HepG2 (cell line): ENCODE measurements around the gene PHF19. TPM values are rescaled to one million over a fixed set of nuclear protein-coding genes. Genes with fewer than 3 reads are reported as not detected.

Experiments
- CAMTA2 ChIP-seq: sonication (generic); formaldehyde crosslinking; IDR thresholded peaks from 2 replicates; pipeline ENCODE4 v1.4.0; 2020; ENCODE audit warnings: mild to moderate bottlenecking, missing genetic modification reagents, borderline replicate concordance
- CERS6 ChIP-seq: sonication (generic); formaldehyde crosslinking; IDR thresholded peaks from 2 replicates; pipeline ENCODE4 v1.5.0; 2020; ENCODE audit warnings: missing genetic modification reagents
- DMAP1 ChIP-seq: IDR thresholded peaks from 2 replicates; pipeline ENCODE4 v1.6.1; 2016
- FOSL2 ChIP-seq: sonication (generic); formaldehyde crosslinking; IDR thresholded peaks from 2 replicates; pipeline ENCODE4 v1.4.0; 2020; ENCODE audit warnings: missing genetic modification reagents
- NFYC ChIP-seq: IDR thresholded peaks from 2 replicates; pipeline ENCODE4 v1.6.1; 2016; ENCODE audit warnings: missing genetic modification reagents, missing compliant biosample characterization
- NKX3-1 ChIP-seq: sonication (generic); formaldehyde crosslinking; IDR thresholded peaks from 2 replicates; pipeline ENCODE4 v1.5.0; 2020; ENCODE audit warnings: missing genetic modification reagents
- PTBP1 ChIP-seq: fragments of 200-400 bp; formaldehyde crosslinking; IDR thresholded peaks from 2 replicates; pipeline ENCODE4 v1.6.1; 2018; ENCODE audit warnings: low read length, low read depth; ENCODE audit not compliant: poor library complexity, severe bottlenecking
- RXRB ChIP-seq: IDR thresholded peaks from 2 replicates; pipeline ENCODE4 v1.6.1; 2016; ENCODE audit warnings: borderline replicate concordance, missing genetic modification reagents, missing compliant biosample characterization
- SOX13 ChIP-seq, 3 experiments: fragments of 450-650 bp in 1 of 3; sonication (generic) in 1 of 3; formaldehyde crosslinking in 1 of 3; IDR thresholded peaks in 2 of 3; conservative IDR thresholded peaks in 1 of 3; 2 replicates each; pipeline versions ENCODE4 v1.5.0 to v1.6.1; 2016 to 2020; ENCODE audit warnings: antibody characterized with exemption in 1 of 3, mild to moderate bottlenecking in 1 of 3, missing compliant biosample characterization in 1 of 3, missing genetic modification reagents in 1 of 3, moderate library complexity in 1 of 3
- TSC22D2 ChIP-seq: sonication (generic); formaldehyde crosslinking; IDR thresholded peaks from 2 replicates; pipeline ENCODE4 v1.5.1; 2020; ENCODE audit warnings: missing genetic modification reagents, mild to moderate bottlenecking, borderline replicate concordance
- YY1 ChIP-seq: IDR thresholded peaks from 2 replicates; pipeline ENCODE4 v1.6.1; 2011; ENCODE audit warnings: low read length, low read depth, moderate library complexity, mild to moderate bottlenecking; ENCODE audit not compliant: insufficient read depth, insufficient replicate concordance
- ZBTB34 ChIP-seq: sonication (generic); formaldehyde crosslinking; IDR thresholded peaks from 2 replicates; pipeline ENCODE4 v1.8.0; 2022; ENCODE audit warnings: mild to moderate bottlenecking, missing genetic modification reagents
- ZBTB4 ChIP-seq: sonication (generic); formaldehyde crosslinking; IDR thresholded peaks from 2 replicates; pipeline ENCODE4 v1.4.0; 2020; ENCODE audit warnings: missing genetic modification reagents, mild to moderate bottlenecking, borderline replicate concordance
- ZNF430 ChIP-seq: sonication (generic); formaldehyde crosslinking; IDR thresholded peaks from 2 replicates; pipeline ENCODE4 v1.9.0; 2021; ENCODE audit warnings: mild to moderate bottlenecking, missing genetic modification reagents
- ZNF546 ChIP-seq: sonication (generic); formaldehyde crosslinking; conservative IDR thresholded peaks from 2 replicates; pipeline ENCODE4 v1.8.1; 2023; ENCODE audit warnings: mild to moderate bottlenecking, missing genetic modification reagents
- ZNF773 ChIP-seq: sonication (generic); formaldehyde crosslinking; IDR thresholded peaks from 2 replicates; pipeline ENCODE4 v1.4.0; 2020; ENCODE audit warnings: missing genetic modification reagents, borderline replicate concordance
- ZSCAN20 ChIP-seq: sonication (generic); formaldehyde crosslinking; IDR thresholded peaks from 2 replicates; pipeline ENCODE4 v1.4.0; 2020; ENCODE audit warnings: missing genetic modification reagents, mild to moderate bottlenecking, borderline replicate concordance
- ZSCAN25 ChIP-seq: sonication (generic); formaldehyde crosslinking; IDR thresholded peaks from 2 replicates; pipeline ENCODE4 v1.8.0; 2022; ENCODE audit warnings: mild to moderate bottlenecking, missing genetic modification reagents
- polyA plus RNA-seq, 8 experiments: library from polyadenylated mRNA; depleted of rRNA in 3 of 8; stranded (reverse) in 7 of 8; unstranded in 1 of 8; fragments of >200 nt; fragmentation: Illumina TruSeq in 4 of 8; extraction: Trizol in 4 of 8; gene quantifications; 2 replicates each; pipeline versions ENCODE4 v1.2.1 to v1.2.3, GENCODE V29; 2011 to 2016; ENCODE audit warnings: low read depth in 4 of 8, missing spikeins in 1 of 8, mixed read lengths in 1 of 8; ENCODE audit not compliant: insufficient read depth in 1 of 8
- total RNA-seq, 5 experiments: library from RNA; depleted of rRNA; stranded (reverse); fragments of >200 nt; fragmentation: Illumina TruSeq; extraction: Trizol; gene quantifications; 2 replicates each; pipeline ENCODE4 v1.2.3, GENCODE V29; 2016; ENCODE audit warnings: low read depth in 1 of 5
- TF ChIP-seq, protein P1 (sequence below): sonication (generic); formaldehyde crosslinking; IDR thresholded peaks from 2 replicates; pipeline ENCODE4 v1.8.0; 2022; ENCODE audit warnings: missing genetic modification reagents, mild to moderate bottlenecking, inconsistent platforms, borderline replicate concordance

The PHF19 gene
- total and polyA plus RNA-seq, 2 of the 13 experiments (the other 11 are each of a cell fraction or from before 2014, with no cell fraction given) = 29.7 to 41.3 TPM

DNA sequence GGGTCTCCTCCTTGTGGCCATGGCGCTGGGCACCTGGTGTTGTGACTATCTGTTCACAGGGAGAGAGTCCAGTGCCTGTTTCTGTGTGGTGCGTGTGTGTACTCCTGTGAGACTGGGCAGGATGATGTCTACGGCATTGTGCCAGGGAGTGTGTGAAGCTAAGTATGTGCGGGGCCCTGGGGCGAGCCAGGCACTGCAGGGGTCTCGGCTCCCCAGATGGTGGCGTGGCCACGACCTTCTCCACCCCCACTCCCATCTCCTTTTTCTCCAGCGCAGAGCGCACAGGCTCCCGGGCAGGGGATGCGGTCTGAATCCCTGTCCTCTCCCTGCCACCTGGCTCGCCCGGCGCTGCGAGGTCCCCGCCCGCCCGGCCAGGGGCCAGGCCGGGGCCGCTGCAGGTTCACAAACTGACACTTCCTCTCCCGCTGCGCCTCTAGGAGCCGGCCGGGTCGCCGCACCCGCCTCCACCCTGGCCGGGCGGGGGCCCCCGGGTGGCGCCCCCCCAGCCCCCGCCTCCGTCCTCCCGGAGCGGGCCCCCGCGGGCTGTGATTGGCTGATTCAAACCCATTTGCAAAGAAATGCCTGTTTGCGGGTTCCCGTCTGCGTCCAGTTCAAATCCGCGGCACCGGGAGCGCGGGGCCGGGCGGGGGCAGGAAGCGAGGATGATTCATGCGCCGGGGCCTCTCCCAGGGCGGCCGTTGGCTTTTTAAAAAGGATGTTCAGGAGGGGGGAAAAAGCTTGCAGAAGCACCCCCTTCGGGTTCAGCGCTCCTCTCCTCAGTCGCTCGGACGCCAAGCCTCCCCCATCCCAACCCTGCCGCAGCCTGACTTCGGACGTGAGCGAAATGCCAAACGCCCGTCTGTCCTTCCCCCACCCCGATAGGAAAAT lies 790 bp downstream of the PHF19 start (continued):
- TF ChIP-seq ZBTB34 (0 out of 2 replicates have a peak, but pooled peaks have one; percentile 30), CERS6 (CRISPR knock-in tag) (no peak), TSC22D2 (CRISPR knock-in tag) (0 out of 2 replicates have a peak, but pooled peaks have one; percentile 70), ZNF546 (CRISPR knock-in tag) (0 out of 2 replicates have a peak, but pooled peaks have one; percentile 41), ZNF430 (CRISPR knock-in tag) (0 out of 2 replicates have a peak, but pooled peaks have one; percentile 59), RXRB (0 out of 2 replicates have a peak, but pooled peaks have one; percentile 7), ZSCAN20 (CRISPR knock-in tag) (0 out of 2 replicates have a peak, but pooled peaks have one; percentile 34), ZBTB4 (CRISPR knock-in tag) (no peak), SOX13 (IDR thresholded peaks at IDR 0.05) (no peak), SOX13 (CRISPR knock-in tag; conservative IDR thresholded peaks at IDR 0.05 in 1 of 2, IDR thresholded peaks at IDR 0.05 in 1 of 2) (no peak; a peak in 1 of 4 replicates), DMAP1 (CRISPR knock-in tag) (peak; percentile 83; the same call in 1 of the 2 replicates), ZNF773 (CRISPR knock-in tag) (peak; percentile 55; the same call in 1 of the 2 replicates), FOSL2 (CRISPR knock-in tag) (peak; percentile 94), NKX3-1 (CRISPR knock-in tag) (peak; percentile 39; the same call in 1 of the 2 replicates), ZSCAN25 (CRISPR knock-in tag) (0 out of 2 replicates have a peak, but pooled peaks have one; percentile 32), YY1 (peak; percentile 40), CAMTA2 (0 out of 2 replicates have a peak, but pooled peaks have one; percentile 2), PTBP1 (no peak), NFYC (CRISPR knock-in tag) (peak; percentile 78)
- TF ChIP-seq, protein P1, sequence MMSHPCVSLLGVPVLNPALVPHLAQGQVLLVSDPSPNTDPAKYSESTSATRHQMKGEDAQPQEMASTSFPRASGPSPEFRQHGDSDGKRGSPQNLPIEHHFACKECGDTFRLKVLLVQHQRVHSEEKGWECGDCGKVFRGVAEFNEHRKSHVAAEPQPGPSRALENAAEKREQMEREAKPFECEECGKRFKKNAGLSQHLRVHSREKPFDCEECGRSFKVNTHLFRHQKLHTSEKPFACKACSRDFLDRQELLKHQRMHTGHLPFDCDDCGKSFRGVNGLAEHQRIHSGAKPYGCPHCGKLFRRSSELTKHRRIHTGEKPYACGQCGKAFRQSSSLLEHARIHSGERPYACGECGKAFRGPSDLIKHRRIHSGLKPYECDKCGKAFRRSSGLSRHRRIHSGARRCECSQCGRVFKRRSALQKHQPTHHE (CRISPR knock-in tag) = no peak
